K562 (cell line): ENCODE measurements around the gene HNRNPK. TPM values are rescaled to one million over a fixed set of nuclear protein-coding genes. Genes with fewer than 3 reads are reported as not detected.

ENCODE experiments used
- BHLHE40 ChIP-seq: IDR thresholded peaks from 2 replicates; pipeline ENCODE4 v1.6.1; 2011; ENCODE audit warnings: low read length, improper control_type of control experiment
- CBFA2T2 ChIP-seq: fragments of 450-650 bp; conservative IDR thresholded peaks from 2 replicates; pipeline ENCODE4 v1.6.1; 2017; ENCODE audit warnings: mild to moderate bottlenecking
- ELF2 ChIP-seq: fragments of 250-450 bp; sonication (Bioruptor Pico); IDR thresholded peaks from 2 replicates; pipeline ENCODE4 v1.5.0; 2021; ENCODE audit warnings: mild to moderate bottlenecking
- ILK ChIP-seq: fragments of 450-650 bp; IDR thresholded peaks from 2 replicates; pipeline ENCODE4 v1.6.1; 2016; ENCODE audit warnings: missing genetic modification characterization, low read depth, mild to moderate bottlenecking, missing compliant biosample characterization, moderate library complexity, borderline replicate concordance
- KDM1A ChIP-seq, 2 experiments: fragments of 450-650 bp; IDR thresholded peaks; 2 replicates each; pipeline ENCODE4 v1.6.1; 2016; ENCODE audit warnings: mild to moderate bottlenecking in 2 of 2
- MYC ChIP-seq, 2 experiments: fragments of 250-450 bp in 1 of 2; sonication (Bioruptor Pico) in 1 of 2; IDR thresholded peaks; 2 replicates each; pipeline versions ENCODE4 v1.5.1 to v1.6.1; 2012 to 2021; ENCODE audit warnings: low read depth in 2 of 2, borderline replicate concordance in 1 of 2, improper control_type of control experiment in 1 of 2, low read length in 1 of 2, mild to moderate bottlenecking in 1 of 2, moderate library complexity in 1 of 2
- NFRKB ChIP-seq: fragments of 450-650 bp; IDR thresholded peaks from 2 replicates; pipeline ENCODE4 v1.6.1; 2016; ENCODE audit warnings: low read depth
- PCBP1 ChIP-seq: fragments of 200-400 bp; formaldehyde crosslinking; IDR thresholded peaks from 2 replicates; pipeline ENCODE4 v1.6.1; 2018; ENCODE audit warnings: mild to moderate bottlenecking, low read depth, low read length; ENCODE audit not compliant: poor library complexity, severe bottlenecking
- POLR2H ChIP-seq: IDR thresholded peaks from 2 replicates; pipeline ENCODE4 v1.6.1; 2016; ENCODE audit warnings: missing genetic modification characterization, low read depth, mild to moderate bottlenecking, control low read depth, missing compliant biosample characterization, moderate library complexity
- PTRF ChIP-seq: fragments of 450-650 bp; IDR thresholded peaks from 2 replicates; pipeline ENCODE4 v1.6.1; 2016; ENCODE audit warnings: mild to moderate bottlenecking, missing genetic modification characterization, missing compliant biosample characterization
- SETDB1 ChIP-seq: IDR thresholded peaks from one replicate; pipeline ENCODE4 v1.6.1; 2012; ENCODE audit warnings: low read length, control low read depth, inconsistent platforms
- SMC3 ChIP-seq: conservative IDR thresholded peaks from 2 replicates; pipeline ENCODE4 v1.6.1; 2011; ENCODE audit warnings: low read depth, low read length, improper control_type of control experiment; ENCODE audit not compliant: insufficient read depth
- TCF3 ChIP-seq: sonication (generic); formaldehyde crosslinking; IDR thresholded peaks from 2 replicates; pipeline ENCODE4 v1.4.0; 2020; ENCODE audit warnings: mild to moderate bottlenecking, missing genetic modification reagents
- USF2 ChIP-seq: sonication (generic); formaldehyde crosslinking; IDR thresholded peaks from 2 replicates; pipeline ENCODE4 v1.5.0; 2020; ENCODE audit warnings: missing genetic modification reagents
- YY1 ChIP-seq, 3 experiments: IDR thresholded peaks; 2 replicates each; pipeline ENCODE4 v1.6.1; 2011; ENCODE audit warnings: low read length in 2 of 3, mild to moderate bottlenecking in 2 of 3, moderate library complexity in 2 of 3, borderline replicate concordance in 1 of 3, control low read depth in 1 of 3, low read depth in 1 of 3; ENCODE audit not compliant: insufficient read depth in 3 of 3, insufficient replicate concordance in 2 of 3, control insufficient read depth in 1 of 3, insufficient read length in 1 of 3; ENCODE audit errors: extremely low read depth in 1 of 3
- ZC3H11A ChIP-seq: IDR thresholded peaks from 2 replicates; pipeline ENCODE4 v1.6.1; 2012; ENCODE audit warnings: low read depth, low read length, improper control_type of control experiment
- ZFP1 ChIP-seq: fragments of 450-650 bp; formaldehyde crosslinking; IDR thresholded peaks from 2 replicates; pipeline ENCODE4 v1.4.0; 2020; ENCODE audit warnings: mild to moderate bottlenecking, mixed read lengths
- ZNF232 ChIP-seq: sonication (generic); formaldehyde crosslinking; IDR thresholded peaks from 2 replicates; pipeline ENCODE4 v1.8.0; 2022; ENCODE audit warnings: mild to moderate bottlenecking, missing genetic modification reagents
- ZNF436 ChIP-seq: fragments of 250-450, 450-650 bp; sonication (Bioruptor Pico); formaldehyde crosslinking; IDR thresholded peaks from 2 replicates; pipeline ENCODE4 v1.7.0; 2020; ENCODE audit warnings: mild to moderate bottlenecking
- ZNF696 ChIP-seq: fragments of 250-450 bp; sonication (Bioruptor Pico); conservative IDR thresholded peaks from 2 replicates; pipeline ENCODE4 v1.4.0; 2020; ENCODE audit warnings: mild to moderate bottlenecking, moderate library complexity
- polyA plus RNA-seq, 8 experiments: library from polyadenylated mRNA; depleted of rRNA in 4 of 8; stranded (reverse) in 5 of 8; unstranded in 3 of 8; fragments of >200 nt; fragmentation: Nextera tagmentation in 2 of 8; fragmentation: Illumina TruSeq in 1 of 8; extraction: Ambion mirVana in 2 of 8; extraction: Trizol in 1 of 8; gene quantifications; 2 replicates each; pipeline versions ENCODE4 v1.2.1 to v1.2.3, GENCODE V29; 2011 to 2014; ENCODE audit warnings: inconsistent platforms in 1 of 8, missing spikeins in 1 of 8
- total RNA-seq, 7 experiments: library from RNA; depleted of rRNA in 6 of 7; stranded (reverse); fragments of >200 nt in 6 of 7; fragmentation: Illumina TruSeq in 2 of 7; extraction: Trizol in 2 of 7; gene quantifications; 2 replicates each; pipeline versions ENCODE4 v1.2.1 to v1.2.3, GENCODE V29; 2011 to 2021; ENCODE audit warnings: low replicate concordance in 1 of 7
- TF ChIP-seq, protein P1 (sequence below): IDR thresholded peaks from 3 replicates; pipeline ENCODE4 v1.6.1; 2011; ENCODE audit warnings: borderline replicate concordance, mild to moderate bottlenecking, moderate library complexity; ENCODE audit not compliant: insufficient read length; ENCODE audit errors: extremely low read depth
- TF ChIP-seq, protein P2 (sequence below): conservative IDR thresholded peaks from 2 replicates; pipeline ENCODE4 v1.6.1; 2011; ENCODE audit warnings: low read depth, mild to moderate bottlenecking, low read length; ENCODE audit not compliant: control insufficient read depth

The HNRNPK gene
- total and polyA plus RNA-seq, 9 of the 15 experiments (the other 6 are each of a cell fraction or from before 2014, with no cell fraction given) = 224 to 883 (median 618) TPM

DNA sequence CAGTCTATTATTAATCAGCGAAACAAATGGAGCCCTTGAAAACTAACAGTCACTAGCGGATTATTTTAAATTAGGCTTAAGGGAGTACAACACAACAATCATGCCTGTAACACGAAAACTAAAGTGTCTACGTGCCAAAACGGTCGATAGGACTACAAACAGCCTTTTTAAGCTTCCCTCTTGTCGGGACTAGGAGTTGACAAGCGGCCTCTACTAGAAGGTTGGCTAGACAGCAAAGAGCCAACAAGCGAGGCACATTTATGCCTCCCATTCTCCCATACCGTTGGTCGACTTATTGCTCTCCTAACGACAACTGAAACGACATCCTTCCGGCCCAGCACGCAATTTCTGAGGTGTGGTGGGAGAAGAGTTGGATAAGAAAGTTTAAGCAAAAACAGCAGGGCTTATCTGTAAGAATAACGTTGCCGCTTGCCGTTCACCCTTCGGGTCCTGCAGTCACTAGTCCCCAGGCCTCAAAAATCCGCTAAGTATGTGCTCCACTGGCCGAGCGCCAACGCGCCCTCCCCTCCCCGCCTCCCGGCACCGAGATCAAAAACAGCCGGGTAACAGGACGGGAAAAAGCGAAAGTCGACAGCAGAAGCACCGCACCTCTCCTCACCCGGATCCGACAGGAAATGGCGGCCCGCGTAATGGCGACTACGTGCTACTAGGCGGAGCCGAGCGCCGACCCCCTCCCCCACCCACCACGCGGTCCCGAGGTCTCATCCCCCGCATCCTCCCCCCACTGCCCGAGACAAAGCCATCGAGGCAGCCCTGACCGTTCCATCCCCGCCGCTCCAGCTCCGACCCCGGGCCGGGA is 813 bp downstream of the HNRNPK start (continued):
- TF ChIP-seq ZC3H11A (no peak), KDM1A (IDR thresholded peaks at IDR 0.05) (peak in 1 of 2 experiments; percentile 63; a peak in 1 of 4 replicates), ZNF232 (no peak), PTRF (no peak), ZFP1 (CRISPR knock-in tag) (no peak), YY1 (IDR thresholded peaks at IDR 0.05; ENCODE audit: borderline replicate concordance in 1 of 3, control insufficient read depth in 1 of 3, extremely low read depth in 1 of 3, insufficient read depth in 3 of 3, insufficient read length in 1 of 3, insufficient replicate concordance in 2 of 3, low read depth in 1 of 3, low read length in 2 of 3) (peak; percentile 68 to 96 (median 91)), SMC3 (no peak), ILK (tag) (no peak), POLR2H (no peak), NFRKB (no peak), CBFA2T2 (no peak), SETDB1 (no peak), ELF2 (CRISPR knock-in tag) (no peak), USF2 (CRISPR knock-in tag) (no peak), BHLHE40 (no peak), ZNF696 (no peak), ZNF436 (no peak), TCF3 (CRISPR knock-in tag) (no peak), MYC (IDR thresholded peaks at IDR 0.05; ENCODE audit: low read depth, low read length) (peak; percentile 93), MYC (CRISPR knock-in tag; IDR thresholded peaks at IDR 0.05; ENCODE audit: borderline replicate concordance, low read depth) (no peak; the same call in 1 of the 2 replicates), PCBP1 (no peak)
- TF ChIP-seq, protein P1, sequence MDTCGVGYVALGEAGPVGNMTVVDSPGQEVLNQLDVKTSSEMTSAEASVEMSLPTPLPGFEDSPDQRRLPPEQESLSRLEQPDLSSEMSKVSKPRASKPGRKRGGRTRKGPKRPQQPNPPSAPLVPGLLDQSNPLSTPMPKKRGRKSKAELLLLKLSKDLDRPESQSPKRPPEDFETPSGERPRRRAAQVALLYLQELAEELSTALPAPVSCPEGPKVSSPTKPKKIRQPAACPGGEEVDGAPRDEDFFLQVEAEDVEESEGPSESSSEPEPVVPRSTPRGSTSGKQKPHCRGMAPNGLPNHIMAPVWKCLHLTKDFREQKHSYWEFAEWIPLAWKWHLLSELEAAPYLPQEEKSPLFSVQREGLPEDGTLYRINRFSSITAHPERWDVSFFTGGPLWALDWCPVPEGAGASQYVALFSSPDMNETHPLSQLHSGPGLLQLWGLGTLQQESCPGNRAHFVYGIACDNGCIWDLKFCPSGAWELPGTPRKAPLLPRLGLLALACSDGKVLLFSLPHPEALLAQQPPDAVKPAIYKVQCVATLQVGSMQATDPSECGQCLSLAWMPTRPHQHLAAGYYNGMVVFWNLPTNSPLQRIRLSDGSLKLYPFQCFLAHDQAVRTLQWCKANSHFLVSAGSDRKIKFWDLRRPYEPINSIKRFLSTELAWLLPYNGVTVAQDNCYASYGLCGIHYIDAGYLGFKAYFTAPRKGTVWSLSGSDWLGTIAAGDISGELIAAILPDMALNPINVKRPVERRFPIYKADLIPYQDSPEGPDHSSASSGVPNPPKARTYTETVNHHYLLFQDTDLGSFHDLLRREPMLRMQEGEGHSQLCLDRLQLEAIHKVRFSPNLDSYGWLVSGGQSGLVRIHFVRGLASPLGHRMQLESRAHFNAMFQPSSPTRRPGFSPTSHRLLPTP = no peak
- TF ChIP-seq, protein P2, sequence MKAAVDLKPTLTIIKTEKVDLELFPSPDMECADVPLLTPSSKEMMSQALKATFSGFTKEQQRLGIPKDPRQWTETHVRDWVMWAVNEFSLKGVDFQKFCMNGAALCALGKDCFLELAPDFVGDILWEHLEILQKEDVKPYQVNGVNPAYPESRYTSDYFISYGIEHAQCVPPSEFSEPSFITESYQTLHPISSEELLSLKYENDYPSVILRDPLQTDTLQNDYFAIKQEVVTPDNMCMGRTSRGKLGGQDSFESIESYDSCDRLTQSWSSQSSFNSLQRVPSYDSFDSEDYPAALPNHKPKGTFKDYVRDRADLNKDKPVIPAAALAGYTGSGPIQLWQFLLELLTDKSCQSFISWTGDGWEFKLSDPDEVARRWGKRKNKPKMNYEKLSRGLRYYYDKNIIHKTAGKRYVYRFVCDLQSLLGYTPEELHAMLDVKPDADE = 0 out of 2 replicates have a peak, but pooled peaks have one; percentile 29
